RWPE1 (cell line): ENCODE results near the gene ZIC2.

Source experiments
- CTCF ChIA-PET: fragments of 350-600 bp; sonication (Branson Sonifier 250); formaldehyde crosslinking; extraction: SDS; loops from one replicate; lab custom pipeline; 2021; lab: Yijun Ruan, JAX
- POLR2A ChIA-PET: fragments of 400-600 bp; formaldehyde crosslinking; extraction: SDS; loops from one replicate; lab custom pipeline; 2020; ENCODE audit warnings: antibody characterized with exemption; ENCODE audit not compliant: low non-redundant PET; lab: Yijun Ruan, JAX
- DNase-seq: peaks from one replicate; pipeline ENCODE4 v3.0.0; 2012; ENCODE audit warnings: low spot score
- H3K27ac ChIP-seq: fragments of 450-650 bp; 2 replicates; pipeline ENCODE4 v1.5.1; 2017
- CTCF ChIP-seq: fragments of 450-650 bp; conservative IDR thresholded peaks from 2 replicates; pipeline ENCODE4 v1.5.1; 2017; ENCODE audit warnings: low read depth, mild to moderate bottlenecking

ZIC2 gene

GRCh38 chr13:99958406-99959126 lies 23.0 kb upstream of the ZIC2 start:
- POLR2A ChIA-PET = no interaction called here
- CTCF ChIA-PET = no interaction called here

GRCh38 chr13:99959127-99959539 lies 22.5 kb upstream of the ZIC2 start:
- POLR2A ChIA-PET = no interaction called here
- TF ChIP-seq CTCF = no peak
- CTCF ChIA-PET = interaction anchor here (0.6 kb wide), 1 partner anchor 293 kb away, joined by 4 read pairs; no protein-coding TSS in a partner anchor
- DNase-seq = no peak
- no peak overlapping the region for H3K27ac ChIP-seq

More at GRCh38 chr13:99958406-99959126, 23.0 kb upstream of the ZIC2 start:
- H3K27ac ChIP-seq = no peak overlapping the region
- no peak for TF ChIP-seq CTCF
- DNase-seq = no peak

GRCh38 chr13:99959540-99960230 lies 21.9 kb upstream of the ZIC2 start:
- ChIA-PET CTCF (interaction anchor here (0.6 to 0.7 kb wide), 2 partner anchors 27 to 294 kb away, joined by 4 read pairs; no protein-coding TSS in a partner anchor), POLR2A (no interaction called here)
- no peak for DNase-seq
- TF ChIP-seq CTCF = no peak
- H3K27ac ChIP-seq = no peak overlapping the region

GRCh38 chr13:99960663-99961311 lies 20.8 kb upstream of the ZIC2 start:
- no peak overlapping the region for H3K27ac ChIP-seq
- POLR2A ChIA-PET = no interaction called here
- TF ChIP-seq CTCF = no peak
- no peak for DNase-seq
- CTCF ChIA-PET = interaction anchor here (0.6 to 0.7 kb wide), 2 partner anchors 28 to 274 kb away, joined by 3 to 4 read pairs; no protein-coding TSS in a partner anchor

- POLR2A ChIA-PET = no interaction called here
- no peak for DNase-seq
- CTCF ChIA-PET = no interaction called here
Observed at GRCh38 chr13:99961636-99962035, 19.9 kb upstream of the ZIC2 start.

More at GRCh38 chr13:99961636-99962035, 19.9 kb upstream of the ZIC2 start:
- no peak overlapping the region for H3K27ac ChIP-seq
- no peak for TF ChIP-seq CTCF
